Islet precursor cell (in vitro differentiated cells): ENCODE results near the gene SSU72.
A peak's percentile ranks its signal among the peaks of the same experiment; 100 is the strongest.
"Not testable (repeated sequence)": the region's sequence is repeated elsewhere in the genome, so short reads cannot be mapped to it uniquely, and the experiment has no call there.

Source experiments
- DNase-seq: peaks from one replicate; pipeline ENCODE4 v3.0.0-alpha.2; 2018

The SSU72 gene

DNA sequence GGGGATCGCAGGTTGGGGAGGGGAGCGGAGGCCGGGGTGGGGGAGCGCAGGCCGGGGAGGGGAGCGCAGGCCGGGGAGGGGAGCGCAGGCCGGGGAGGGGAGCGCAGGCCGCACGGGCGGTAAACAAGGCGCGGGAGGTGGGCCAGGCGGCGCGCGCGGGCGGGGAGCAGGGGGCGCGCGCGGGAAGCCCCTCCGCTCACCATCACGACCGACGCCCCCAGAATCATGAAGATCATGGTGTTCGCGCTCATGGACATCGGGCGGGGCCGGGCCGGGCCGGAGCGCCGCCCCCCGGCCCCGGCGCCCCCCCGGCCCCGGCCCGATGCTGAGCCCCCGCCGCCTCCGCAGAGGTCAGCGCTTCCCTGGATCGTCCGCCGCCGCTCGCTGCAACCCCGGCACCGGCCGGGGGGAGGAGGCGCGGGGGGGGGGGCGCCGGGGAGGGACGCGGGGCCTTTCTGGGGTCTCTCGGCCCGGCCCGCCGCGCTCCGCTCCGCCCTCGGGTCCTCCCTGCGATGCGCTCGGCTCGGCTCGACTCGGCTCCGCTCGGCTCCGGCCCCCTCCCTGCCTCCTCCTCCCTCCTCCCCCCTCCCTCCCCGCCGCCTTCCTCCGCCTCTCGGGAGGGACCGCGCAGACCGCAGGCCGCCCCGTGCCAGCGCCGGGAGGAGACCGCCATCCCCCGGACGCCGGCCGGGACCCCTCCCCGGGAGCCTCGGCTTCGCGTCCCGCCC, 34.4 kb downstream of the SSU72 start, which contains the start of gene TMEM240:
TSS of gene TMEM240 (minus strand) at position 535 of the 728 bp plus-strand sequence. CDS start at position 257, 278 bp downstream.
- DNase-seq: peak; percentile 88

DNA sequence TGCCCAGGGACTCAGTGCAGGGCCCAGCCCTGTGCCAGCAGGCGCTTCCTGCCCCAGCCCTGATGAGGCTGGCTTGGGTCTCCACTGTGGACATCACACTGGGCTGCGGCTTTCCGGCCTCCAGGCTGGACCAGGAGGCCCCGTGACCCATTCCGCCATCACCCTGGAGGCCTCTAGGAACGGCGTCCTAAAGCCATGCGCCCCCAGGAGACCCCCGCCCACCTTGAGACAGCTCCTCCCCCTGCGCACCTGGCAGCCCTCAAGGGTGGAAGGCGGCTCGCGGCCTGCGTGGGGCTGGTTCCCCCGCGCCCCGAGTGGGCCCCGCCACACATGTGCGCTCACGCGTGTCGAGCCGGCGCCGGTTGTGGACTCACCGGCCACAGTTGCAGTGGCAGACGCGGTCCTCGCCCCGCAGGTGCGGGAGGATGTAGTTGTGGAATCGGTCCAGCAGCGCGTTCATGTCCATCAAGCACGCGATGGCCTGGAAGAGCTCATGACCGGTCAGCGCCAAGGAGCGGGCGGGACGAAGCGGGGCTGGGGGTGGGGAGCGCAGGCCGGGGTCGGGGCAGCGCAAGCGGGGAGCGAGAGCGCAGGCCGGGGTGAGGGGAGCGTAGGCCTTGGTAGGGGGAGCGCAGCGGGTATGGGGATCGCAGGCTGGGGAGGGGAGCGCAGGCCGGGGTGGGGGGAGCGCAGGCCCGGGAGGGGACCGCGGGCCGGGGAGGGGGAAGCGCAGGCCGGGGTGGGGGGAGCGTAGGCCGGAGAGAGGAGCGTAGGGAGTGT, 35.2 kb downstream of the SSU72 start:
- no peak for DNase-seq

GRCh38 chr1:1538989-1539309, 35.7 kb downstream of the SSU72 start:
- DNase-seq: no peak

DNA sequence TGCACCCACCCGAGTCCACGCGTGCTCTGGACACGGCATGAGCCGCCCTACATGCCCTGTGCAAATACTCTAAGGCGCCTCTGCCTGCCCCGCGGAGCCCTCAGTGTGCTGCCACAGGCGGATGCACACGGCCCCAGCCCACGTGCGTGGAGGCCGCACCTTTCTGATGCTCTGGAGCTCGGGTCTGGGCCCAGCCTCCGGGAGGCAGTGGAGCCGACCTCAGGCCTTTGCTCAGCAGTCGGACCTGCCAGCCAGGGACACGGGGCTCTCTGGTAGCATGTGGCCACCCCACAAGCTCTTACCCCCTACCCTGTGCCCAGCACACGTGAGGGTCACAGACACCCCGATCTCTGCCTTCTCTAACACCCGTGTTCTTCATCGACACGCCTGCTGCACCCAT, 36.3 kb downstream of the SSU72 start:
- DNase-seq: no peak

GRCh38 chr1:1537626-1538250, 36.9 kb downstream of the SSU72 start:
- no peak for DNase-seq

- DNase-seq: no peak
Measured at GRCh38 chr1:1536938-1537546, 37.6 kb downstream of the SSU72 start.

DNA sequence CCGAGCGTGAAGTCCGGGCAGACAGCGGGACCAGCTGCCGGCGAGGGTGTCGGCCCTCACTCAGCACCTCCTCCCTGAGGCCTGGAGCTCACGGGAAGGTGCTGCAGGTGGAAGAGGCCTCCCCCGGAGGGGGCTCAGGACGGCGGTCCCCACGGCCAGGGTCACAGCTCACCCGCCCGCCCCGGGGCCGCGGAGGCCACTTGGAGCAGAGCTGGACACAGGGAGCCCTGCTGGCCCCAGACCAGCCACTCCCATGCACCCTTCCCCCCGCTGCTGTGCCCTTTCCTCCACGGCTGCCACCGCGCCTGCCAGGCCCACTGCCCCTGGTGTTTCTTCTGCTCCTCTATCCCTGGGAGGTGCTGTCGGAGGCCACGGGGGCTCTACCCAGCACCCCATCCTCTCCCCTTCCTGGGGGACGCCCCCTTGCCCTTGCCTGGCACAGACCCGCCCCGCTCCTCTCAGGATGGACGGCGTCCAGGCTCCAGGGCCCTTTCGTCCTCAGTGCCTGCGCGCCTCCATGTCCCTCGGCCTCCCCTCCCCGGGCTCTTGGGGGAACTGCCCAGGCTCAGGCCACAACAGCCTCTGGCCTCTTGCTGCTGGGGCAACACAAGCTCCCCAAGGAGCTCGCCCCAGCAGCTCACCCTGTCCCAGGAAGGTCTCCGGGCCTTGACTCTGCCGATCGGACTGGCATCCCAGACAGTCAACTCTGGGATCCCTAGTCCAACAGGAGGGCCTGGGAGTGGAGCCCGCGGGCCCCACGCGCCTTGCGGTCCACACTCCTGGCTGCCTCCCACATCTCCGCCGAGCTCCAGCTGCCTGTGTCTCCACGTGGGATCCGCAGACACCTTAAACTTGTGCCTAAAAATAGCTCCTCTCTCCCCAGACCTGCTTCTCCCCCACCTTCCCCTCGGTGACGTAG, 38.4 kb downstream of the SSU72 start:
- DNase-seq: no peak

DNA sequence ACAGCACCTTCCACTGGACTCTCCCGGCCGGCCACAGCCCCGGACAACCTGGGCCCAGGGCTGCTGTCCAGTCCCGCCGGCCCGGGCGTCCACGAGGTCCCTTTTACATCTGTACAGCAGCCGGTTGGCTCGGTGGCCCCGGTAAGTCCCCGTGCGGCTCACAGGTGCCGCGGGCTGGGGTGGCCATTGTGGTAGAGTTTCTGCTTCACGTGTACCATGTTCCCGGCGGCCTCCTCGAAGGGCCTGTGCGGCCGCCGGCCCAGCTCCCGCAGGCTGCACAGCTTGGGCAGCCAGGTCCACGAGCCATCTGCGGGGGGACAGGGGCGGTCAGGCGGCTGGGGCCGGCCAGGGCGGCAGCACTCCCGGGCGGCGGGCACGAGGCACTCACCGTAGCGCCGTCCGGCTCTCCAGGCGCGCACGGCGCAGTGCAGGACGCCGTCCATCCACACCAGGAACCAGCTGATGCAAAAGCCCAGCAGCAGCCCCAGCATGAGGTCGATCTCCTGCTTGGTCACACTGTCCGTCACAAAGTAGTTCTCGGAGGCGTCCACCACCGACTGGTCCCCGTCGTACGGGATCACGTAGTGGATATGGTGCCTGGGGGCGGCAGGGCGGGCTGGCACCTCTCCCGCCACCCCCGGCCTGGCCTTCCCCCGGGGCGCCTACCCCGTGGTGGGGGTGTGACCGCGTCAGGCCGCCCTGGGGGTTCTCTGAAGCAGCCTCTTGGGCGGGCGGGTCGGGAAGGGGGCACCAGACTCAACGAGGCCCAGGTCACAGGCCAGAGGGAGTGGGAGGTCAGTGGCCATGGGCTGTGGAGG, 39.3 kb downstream of the SSU72 start:
- peak; percentile 46 for DNase-seq

DNA sequence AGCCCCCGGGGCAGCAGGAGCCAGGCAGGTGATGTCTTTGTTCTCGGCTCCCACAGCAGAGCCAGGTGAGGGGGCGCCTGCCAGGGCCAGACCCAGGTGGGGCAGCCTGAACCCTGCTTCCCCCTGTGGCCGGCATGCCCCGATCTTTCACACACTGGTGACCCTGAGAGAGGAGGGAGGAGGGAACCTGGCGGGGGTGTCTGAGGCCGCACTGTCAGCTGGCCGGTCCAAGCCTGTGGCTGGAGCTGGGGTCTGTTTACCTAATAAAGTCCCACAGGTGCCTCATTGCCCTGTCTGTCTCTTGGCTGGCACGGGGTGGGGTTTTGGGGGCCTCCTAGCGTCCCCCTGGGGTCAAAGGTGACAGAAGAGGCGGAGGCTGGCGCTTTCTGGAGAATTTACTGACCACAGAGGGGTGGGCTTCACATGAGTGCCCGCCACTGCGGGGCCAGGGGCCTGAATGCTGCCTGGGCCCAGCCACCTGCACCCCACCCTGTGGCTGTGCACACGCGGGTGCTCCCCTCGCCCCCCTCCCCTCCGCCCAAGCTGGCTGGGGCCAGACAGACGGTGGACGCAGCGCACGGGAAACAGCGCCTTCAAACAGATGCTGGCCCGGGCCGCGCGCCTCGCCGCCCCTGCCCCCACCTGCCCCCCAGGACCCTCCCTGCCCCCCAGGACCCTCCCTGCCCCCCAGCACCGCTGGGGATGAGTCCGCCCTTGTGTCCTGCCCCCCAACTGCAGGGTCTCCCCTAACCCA, 40.1 kb downstream of the SSU72 start:
- no peak for DNase-seq

GRCh38 chr1:1533894-1534291, 40.8 kb downstream of the SSU72 start:
- not testable (repeated sequence) for DNase-seq

DNA sequence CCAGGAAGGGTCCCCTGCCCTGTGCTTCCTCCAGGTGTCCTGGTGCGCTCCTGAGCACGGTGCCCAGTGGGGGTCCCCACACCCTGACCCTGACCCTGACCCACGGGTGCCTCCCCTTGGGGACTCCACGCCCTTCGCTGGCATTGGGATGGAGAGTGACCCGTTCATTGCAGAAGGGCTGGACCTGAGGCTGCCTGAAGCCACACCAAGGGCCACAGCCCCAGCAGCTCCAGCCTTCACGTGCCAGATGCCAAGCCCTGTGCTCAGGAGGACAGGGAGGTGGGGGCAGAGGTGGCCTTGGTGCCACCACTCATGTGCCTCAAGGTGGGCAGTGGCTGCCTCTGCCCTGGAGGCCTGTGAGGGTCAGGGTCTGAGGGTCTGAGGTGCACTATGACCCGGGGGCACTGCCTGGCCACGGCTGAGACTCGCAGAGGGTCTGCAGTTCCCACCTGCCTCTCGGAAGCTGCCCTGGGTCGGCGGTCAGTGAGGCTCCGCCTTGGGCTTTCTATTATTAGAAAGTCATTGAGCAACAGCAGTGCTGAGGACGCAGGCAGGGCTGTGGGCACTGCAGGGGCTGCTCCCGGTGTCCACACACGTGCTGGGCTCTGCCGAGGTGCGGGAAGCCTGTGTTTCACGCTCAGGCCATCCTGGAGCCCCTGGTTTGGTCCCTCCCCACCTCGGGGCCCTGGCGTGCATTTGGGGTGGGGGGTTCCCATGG, 41.3 kb downstream of the SSU72 start:
- DNase-seq: not testable (repeated sequence)

DNA sequence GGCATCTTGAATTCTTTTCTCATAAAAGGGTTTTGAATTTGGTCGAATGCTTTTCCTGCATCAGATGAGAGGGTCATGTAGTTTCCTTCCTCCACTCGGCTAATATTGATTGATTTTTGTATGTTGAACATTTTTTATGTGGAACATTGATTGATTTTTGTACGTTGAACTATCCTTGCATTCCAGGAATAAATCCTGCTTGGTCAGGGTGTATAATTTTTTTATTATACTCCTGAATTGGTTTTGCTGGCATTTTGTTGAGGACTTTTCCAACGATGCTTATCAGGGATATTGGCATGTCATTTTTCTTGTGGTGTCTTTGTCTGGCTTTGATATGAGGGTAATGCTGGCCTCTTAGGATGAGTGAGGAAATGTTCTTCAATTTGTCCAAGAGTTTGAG, 42.7 kb downstream of the SSU72 start:
- no peak for DNase-seq

- DNase-seq: no peak
Measured at GRCh38 chr1:1529936-1530335, 44.7 kb downstream of the SSU72 start.

GRCh38 chr1:1529321-1529720, 45.3 kb downstream of the SSU72 start:
- DNase-seq: no peak

- no peak for DNase-seq
Measured at GRCh38 chr1:1528301-1529267, 46.1 kb downstream of the SSU72 start.

DNA sequence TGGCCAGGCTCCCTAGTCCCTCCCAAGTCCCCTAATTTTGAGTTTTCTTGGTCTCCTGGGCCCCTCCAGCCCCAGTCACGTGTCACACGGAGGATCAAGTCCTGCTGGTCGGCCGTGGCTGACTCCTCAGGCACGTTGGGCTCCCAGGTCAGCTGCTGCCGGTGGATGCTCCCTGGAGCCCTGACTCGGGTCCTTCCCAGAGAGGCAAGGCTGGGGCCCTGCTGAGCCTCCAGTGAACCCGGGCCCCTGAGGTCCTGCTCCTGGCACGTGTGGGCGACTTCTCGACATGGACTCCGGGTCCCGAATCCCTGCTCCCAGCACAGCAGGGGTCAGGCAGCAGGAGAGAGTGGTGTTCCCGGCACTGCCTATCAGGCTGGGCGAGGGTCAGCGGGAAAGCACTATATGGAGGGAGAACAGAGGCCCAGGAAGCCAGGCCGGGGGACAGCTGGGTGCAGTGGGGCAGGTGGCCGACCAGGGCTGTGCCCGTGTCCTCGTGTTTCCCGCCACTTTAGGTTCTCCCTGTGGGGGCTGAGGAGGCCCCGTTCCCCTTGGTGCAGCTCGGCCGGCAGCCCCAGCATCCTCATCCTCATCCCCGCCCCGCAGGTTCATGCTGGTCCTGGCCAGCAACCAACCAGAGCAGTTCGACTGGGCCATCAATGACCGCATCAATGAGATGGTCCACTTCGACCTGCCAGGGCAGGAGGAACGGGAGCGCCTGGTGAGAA, 47.4 kb downstream of the SSU72 start:
- no peak for DNase-seq

DNA sequence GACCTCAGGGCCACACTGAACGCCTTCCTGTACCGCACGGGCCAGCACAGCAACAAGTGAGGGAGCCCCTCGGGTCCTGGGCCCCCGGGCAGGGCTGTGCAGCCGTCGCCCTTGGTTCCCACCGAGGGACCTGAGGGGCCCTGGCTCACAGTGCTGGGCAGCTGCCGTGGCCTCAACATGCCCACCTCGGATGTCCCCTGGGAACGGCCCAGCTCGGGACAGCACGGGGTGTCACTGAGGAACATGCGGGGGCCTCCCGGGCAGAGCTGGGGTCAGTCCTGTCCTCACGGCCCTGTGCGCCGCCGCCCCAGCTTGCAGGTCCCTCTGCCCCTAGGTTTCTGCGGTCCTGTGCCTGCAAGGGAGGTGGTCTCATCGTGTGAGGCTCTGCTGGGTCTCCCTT, 48.2 kb downstream of the SSU72 start:
- not testable (repeated sequence) for DNase-seq
